K562 (cell line): ENCODE data around the gene SH2D5. TPM values are rescaled to one million over a fixed set of nuclear protein-coding genes. Genes with fewer than 3 reads are reported as not detected.

Experiments
- ATAC-seq: fragments of 200-7000 bp; cut with Tn5 transposase; 3 replicates; pipeline ENCODE4 v1.9.1; 2020; ENCODE audit warnings: moderate library complexity
- BruUV-seq: library from RNA; stranded (reverse); fragments of 400-500 nt; replicated peaks from 2 replicates; lab custom pipeline; 2021; lab: Mats Ljungman, UMichigan
- CTCF ChIA-PET: fragments of 300-600 bp; formaldehyde crosslinking; extraction: SDS; loops from one replicate; lab custom pipeline; 2021; ENCODE audit warnings: low intra/inter-chr PET ratio; lab: Yijun Ruan, JAX
- POLR2A ChIA-PET: fragments of 300-600, 350-650 bp; sonication (Branson Sonifier 250); formaldehyde crosslinking; extraction: SDS; loops from one replicate; lab custom pipeline; 2021; ENCODE audit warnings: antibody characterized with exemption, inconsistent platforms; lab: Yijun Ruan, JAX
- DNase-seq, 4 experiments: peaks; one replicate each; pipeline versions ENCODE4 v3.0.0 to v3.0.0-alpha.2; 2011 to 2018; ENCODE audit warnings: low spot score in 3 of 4, mixed read lengths in 3 of 4; ENCODE audit errors: extremely low read depth in 1 of 4
- FAIRE-seq: peaks from 2 replicates; lab custom pipeline; 2011; peaks lifted over from hg19 to GRCh38; lab: Jason Lieb, UNC
- H2AFZ ChIP-seq: 2 replicates; pipeline ENCODE4 v1.6.0; 2011; ENCODE audit warnings: low read depth, low read length, control low read depth, inconsistent platforms
- H3K27ac ChIP-seq: fragments of 200-600 bp; 3 replicates; pipeline ENCODE4 v1.8.0; 2011; ENCODE audit warnings: low read depth, mild to moderate bottlenecking, control low read depth, inconsistent platforms, low read length, moderate library complexity, mixed read lengths; ENCODE audit errors: extremely low read depth
- H3K27me3 ChIP-seq, 2 experiments: fragments of 300-600 bp in 1 of 2; 2 replicates in 1 of 2; 3 replicates in 1 of 2; pipeline versions ENCODE4 v1.6.0 to v1.8.0; 2011; ENCODE audit warnings: inconsistent platforms in 2 of 2, low read length in 2 of 2, mild to moderate bottlenecking in 1 of 2, mixed read lengths in 1 of 2, moderate library complexity in 1 of 2; ENCODE audit not compliant: control insufficient read depth in 2 of 2, insufficient read depth in 2 of 2
- H3K36me3 ChIP-seq: fragments of 300-600 bp; 3 replicates; pipeline ENCODE4 v1.8.0; 2011; ENCODE audit warnings: mild to moderate bottlenecking, low read length, inconsistent platforms; ENCODE audit not compliant: control insufficient read depth, insufficient read depth
- H3K4me1 ChIP-seq, 2 experiments: fragments of 200-600 bp in 1 of 2; replicated peaks in 1 of 2; 2 replicates in 1 of 2; 3 replicates in 1 of 2; pipeline versions ENCODE4 v1.5.1 to v1.8.0; 2011; ENCODE audit warnings: inconsistent platforms in 2 of 2, low read length in 2 of 2, mild to moderate bottlenecking in 1 of 2, mixed read lengths in 1 of 2, moderate library complexity in 1 of 2; ENCODE audit not compliant: control insufficient read depth in 2 of 2, insufficient read depth in 2 of 2
- H3K4me2 ChIP-seq: 2 replicates; pipeline ENCODE4 v1.6.1; 2011; ENCODE audit warnings: low read length, control low read depth, inconsistent platforms, mixed read lengths; ENCODE audit not compliant: insufficient read depth
- H3K4me3 ChIP-seq: fragments of 200-600 bp; sonication (generic), shearing (Covaris generic); 2 replicates; pipeline ENCODE4 v1.5.1; 2016; ENCODE audit warnings: control low read depth, inconsistent platforms
- H3K79me2 ChIP-seq: fragments of 200-600 bp; 3 replicates; pipeline ENCODE4 v1.8.0; 2011; ENCODE audit warnings: low read length, inconsistent platforms; ENCODE audit not compliant: control insufficient read depth, insufficient read depth
- H3K9ac ChIP-seq, 2 experiments: 2 replicates each; pipeline versions ENCODE4 v1.6.0 to v1.6.1; 2011; ENCODE audit warnings: low read depth in 2 of 2, low read length in 2 of 2, control low read depth in 1 of 2, inconsistent platforms in 1 of 2, mild to moderate bottlenecking in 1 of 2, mixed read lengths in 1 of 2; ENCODE audit not compliant: insufficient read depth in 1 of 2
- H3K9me1 ChIP-seq: one replicate; pipeline ENCODE4 v1.6.0; 2011; ENCODE audit warnings: inconsistent platforms, mild to moderate bottlenecking, low read length, moderate library complexity; ENCODE audit not compliant: control insufficient read depth, insufficient read depth
- H3K9me3 ChIP-seq: replicated peaks from 2 replicates; pipeline ENCODE4 v1.5.1; 2011; ENCODE audit warnings: low read depth, low read length, inconsistent platforms; ENCODE audit not compliant: control insufficient read depth, insufficient read depth
- H4K20me1 ChIP-seq: replicated peaks from 2 replicates; pipeline ENCODE4 v1.6.1; 2011; ENCODE audit warnings: low read length, inconsistent platforms, mixed read lengths; ENCODE audit not compliant: control insufficient read depth, insufficient read depth
- ELK3 ChIP-seq: fragments of 450-650 bp; formaldehyde crosslinking; IDR thresholded peaks from 2 replicates; pipeline ENCODE4 v1.4.0; 2020; ENCODE audit warnings: mild to moderate bottlenecking
- HNRNPL ChIP-seq: fragments of 200-400 bp; formaldehyde crosslinking; IDR thresholded peaks from 2 replicates; pipeline ENCODE4 v1.6.1; 2017; ENCODE audit warnings: low read depth, mild to moderate bottlenecking, low read length
- WGBS: fragments of 100-300 bp; shearing (Covaris generic); methylation state at CpG from one replicate; pipeline ENCODE4 v1.1.6; 2016; ENCODE audit warnings: low coverage, mixed read lengths; ENCODE audit not compliant: insufficient coverage; ENCODE audit errors: missing lambda C conversion rate; 5-methylcytosine and 5-hydroxymethylcytosine counted together
- in situ Hi-C: fragments of 300-500 bp; cut with MboI; formaldehyde crosslinking; loops from 4 replicates; pipeline ENCODE4 v1.15.0; 2018; ENCODE audit warnings: inconsistent platforms, mixed read lengths
- intact Hi-C: fragments of 100-400 bp; cut with micrococcal nuclease; formaldehyde crosslinking; loops from 2 replicates; pipeline ENCODE4 v1.14.2; 2022
- polyA plus RNA-seq, 8 experiments: library from polyadenylated mRNA; depleted of rRNA in 4 of 8; stranded (reverse) in 5 of 8; unstranded in 3 of 8; fragments of >200 nt; fragmentation: Nextera tagmentation in 2 of 8; fragmentation: Illumina TruSeq in 1 of 8; extraction: Ambion mirVana in 2 of 8; extraction: Trizol in 1 of 8; gene quantifications; 2 replicates each; pipeline versions ENCODE4 v1.2.1 to v1.2.3, GENCODE V29; 2011 to 2014; ENCODE audit warnings: inconsistent platforms in 1 of 8, missing spikeins in 1 of 8
- total RNA-seq, 7 experiments: library from RNA; depleted of rRNA in 6 of 7; stranded (reverse); fragments of >200 nt in 6 of 7; fragmentation: Illumina TruSeq in 2 of 7; extraction: Trizol in 2 of 7; gene quantifications; 2 replicates each; pipeline versions ENCODE4 v1.2.1 to v1.2.3, GENCODE V29; 2011 to 2021; ENCODE audit warnings: low replicate concordance in 1 of 7

SH2D5 gene
- total and polyA plus RNA-seq, 9 of the 15 experiments (the other 6 are each of a cell fraction or from before 2014, with no cell fraction given), result 0.06 to 0.11 TPM; not detected in 7

DNA sequence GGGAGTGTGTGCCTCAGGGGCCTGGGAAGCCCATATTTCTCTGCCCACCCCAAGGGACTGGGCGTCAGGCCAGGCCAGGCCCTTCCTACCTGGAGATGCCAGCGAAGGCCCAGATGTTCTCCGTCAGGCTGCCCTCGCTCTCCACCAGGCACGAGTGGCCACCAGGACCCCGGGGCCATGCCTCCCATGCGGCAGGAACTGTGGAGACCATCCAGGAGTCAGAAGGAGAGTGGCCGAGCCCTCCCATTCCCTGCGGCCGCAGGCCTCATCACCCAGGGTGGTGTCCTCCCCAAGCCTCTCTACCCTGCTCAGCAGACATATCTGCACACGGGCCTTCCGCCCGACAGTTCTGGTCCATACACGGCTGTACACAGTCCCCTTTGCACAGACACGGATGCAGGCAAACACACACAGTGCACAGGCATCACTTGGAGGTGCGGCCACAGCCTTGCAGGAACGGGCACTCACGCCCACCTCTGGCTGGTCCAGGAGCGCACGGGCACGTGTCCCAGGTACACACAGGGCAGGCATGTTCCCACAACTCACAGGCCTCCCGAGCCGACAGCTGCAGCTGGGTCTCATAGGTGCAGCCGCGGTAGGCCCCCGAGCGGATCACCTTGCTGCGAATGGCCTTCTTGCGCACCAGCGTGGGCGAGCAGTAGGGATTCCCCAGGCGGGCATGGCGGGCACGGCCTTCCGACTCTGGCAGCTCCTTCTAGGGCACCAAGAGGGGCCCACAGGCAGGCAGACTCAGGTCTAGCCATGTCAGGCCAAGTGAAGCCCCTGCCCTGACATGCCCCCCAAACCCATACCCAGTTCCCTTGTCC, 8.8 kb downstream of the SH2D5 start:
- no peak overlapping the region for H3K4me3 ChIP-seq
- no TSS peak for BruUV-seq
- ChIA-PET POLR2A (interaction anchor here (0.8 to 1.5 kb wide), 3 partner anchors 10 to 55 kb away, joined by 3 to 5 read pairs (median 3); no protein-coding TSS in a partner anchor), CTCF (no interaction called here)
- H3K36me3 ChIP-seq, result no peaks in the 10 kb centered on the region
- H3K9me1 ChIP-seq, result no peaks in the 10 kb centered on the region
- TF ChIP-seq HNRNPL, result 0 out of 2 replicates have a peak, but pooled peaks have one; percentile 51
- no peak for TF ChIP-seq ELK3 (CRISPR knock-in tag)
- TF ChIP-seq, all 486 proteins: peak for 1
- H3K27ac ChIP-seq, result no peak overlapping the region
- FAIRE-seq (no peak), DNase-seq (no peak), ATAC-seq (no peak)
- H4K20me1 ChIP-seq, result peaks cover 13% of the 10 kb centered on the region
- intact Hi-C loops (no loop called here), in situ Hi-C loops (no loop called here)
- peaks cover 18 to 77% of the 10 kb centered on the region in 2 experiments; a peak in 4 of 5 replicates for H3K27me3 ChIP-seq
- H3K4me2 ChIP-seq, result no peak overlapping the region
- no peaks in the 10 kb centered on the region; the same call in 1 of the 2 replicates for H3K9me3 ChIP-seq
- no peak overlapping the region for H2AFZ ChIP-seq
- no peaks in the 10 kb centered on the region for H3K79me2 ChIP-seq
- 37% methylated on average over 32 of the region's 35 CpGs for WGBS
- H3K4me1 ChIP-seq, result peaks cover 0 to 58% of the 10 kb centered on the region in 2 experiments; a peak in 2 of 5 replicates
- H3K9ac ChIP-seq, result no peak overlapping the region; a peak in 1 of 4 replicates
